ENCODE measurements around the gene IFNK. TPM values are rescaled to one million over a fixed set of nuclear protein-coding genes. Genes with fewer than 3 reads are reported as not detected.
A peak's percentile ranks its signal among the peaks of the same experiment; 100 is the strongest.

The IFNK gene
- total RNA-seq, 1 donor from 2014 or later: not detected

GRCh38 chr9:27561685-27562084 is 37.6 kb downstream of the IFNK start:
- ATAC-seq (ENCODE audit: low read depth): no peak
- intact Hi-C loops (cut with micrococcal nuclease): no loop called here
- H3K36me3 Mint-ChIP-seq (ENCODE audit: low read depth): peaks cover 37% of the 10 kb centered on the region

GRCh38 chr9:27563738-27564430 is 39.8 kb downstream of the IFNK start:
- Mint-ChIP-seq H3K36me3 (ENCODE audit: low read depth) (peaks cover 32% of the 10 kb centered on the region), H3K9me3 (no peaks in the 10 kb centered on the region), H3K27me3 (no peaks in the 10 kb centered on the region), H3K4me3 (peak overlapping the region; percentile 7), H3K4me1 (peaks cover 25% of the 10 kb centered on the region), H3K27ac (peak overlapping the region; percentile 79)
- intact Hi-C loops (cut with micrococcal nuclease): no loop called here
- ChIA-PET CTCF (no interaction called here), POLR2A (interaction anchor here (0.6 to 2.3 kb wide), 3 partner anchors 9 to 32 kb away, joined by 4 to 9 read pairs (median 6); partner anchors contain the start of gene C9orf72)
- TF ChIP-seq CTCF (IDR thresholded peaks at IDR 0.05): no peak
- ATAC-seq (ENCODE audit: low read depth) (no peak), DNase-seq (no peak)

More at GRCh38 chr9:27561685-27562084, 37.6 kb downstream of the IFNK start:
- no peak for TF ChIP-seq CTCF (IDR thresholded peaks at IDR 0.05)
- H3K27me3 Mint-ChIP-seq: no peaks in the 10 kb centered on the region
- POLR2A ChIA-PET: interaction anchor here (1.6 kb wide), 1 partner anchor 11 kb away, joined by 4 read pairs; the partner anchor contains the start of gene C9orf72
- no peak overlapping the region for H3K4me3 Mint-ChIP-seq
- no peak overlapping the region for H3K27ac Mint-ChIP-seq
- DNase-seq: no peak
- peaks cover 25% of the 10 kb centered on the region for H3K4me1 Mint-ChIP-seq
- CTCF ChIA-PET: interaction anchor here (1.4 to 1.8 kb wide), 2 partner anchors 32 to 230 kb away, joined by 3 to 4 read pairs; no protein-coding TSS in a partner anchor
- no peaks in the 10 kb centered on the region for H3K9me3 Mint-ChIP-seq

GRCh38 chr9:27564670-27565069 is 40.6 kb downstream of the IFNK start:
- POLR2A ChIA-PET: interaction anchor here (2.3 kb wide), 1 partner anchor 8 kb away, joined by 9 read pairs; the partner anchor contains the start of gene C9orf72
- peak overlapping the region; percentile 50 for H3K27ac Mint-ChIP-seq
- no peak for ATAC-seq (ENCODE audit: low read depth)
- peak overlapping the region; percentile 32 for H3K4me3 Mint-ChIP-seq
- no peak for DNase-seq
- H3K36me3 Mint-ChIP-seq (ENCODE audit: low read depth): peaks cover 27% of the 10 kb centered on the region
- intact Hi-C loops (cut with micrococcal nuclease): no loop called here
- TF ChIP-seq CTCF (IDR thresholded peaks at IDR 0.05): no peak
- H3K4me1 Mint-ChIP-seq: peaks cover 25% of the 10 kb centered on the region
- no peaks in the 10 kb centered on the region for H3K9me3 Mint-ChIP-seq
- CTCF ChIA-PET: no interaction called here
- H3K27me3 Mint-ChIP-seq: no peaks in the 10 kb centered on the region

GRCh38 chr9:27565696-27566095 is 41.6 kb downstream of the IFNK start:
- Mint-ChIP-seq H3K4me1 (peaks cover 25% of the 10 kb centered on the region), H3K27ac (no peak overlapping the region), H3K36me3 (ENCODE audit: low read depth) (peaks cover 23% of the 10 kb centered on the region), H3K27me3 (no peaks in the 10 kb centered on the region), H3K4me3 (no peak overlapping the region), H3K9me3 (no peaks in the 10 kb centered on the region)
- no peak for DNase-seq
- ChIA-PET CTCF (no interaction called here), POLR2A (no interaction called here)
- intact Hi-C loops (cut with micrococcal nuclease): no loop called here
- TF ChIP-seq CTCF (IDR thresholded peaks at IDR 0.05): no peak
- ATAC-seq (ENCODE audit: low read depth): no peak

- Mint-ChIP-seq H3K27ac (no peak overlapping the region), H3K9me3 (no peaks in the 10 kb centered on the region), H3K36me3 (ENCODE audit: low read depth) (peaks cover 19% of the 10 kb centered on the region), H3K4me1 (peaks cover 25% of the 10 kb centered on the region), H3K27me3 (no peaks in the 10 kb centered on the region), H3K4me3 (no peak overlapping the region)
- ATAC-seq (ENCODE audit: low read depth): no peak
- DNase-seq: no peak
- intact Hi-C loops (cut with micrococcal nuclease): no loop called here
- ChIA-PET POLR2A (no interaction called here), CTCF (no interaction called here)
- no peak for TF ChIP-seq CTCF (IDR thresholded peaks at IDR 0.05)
Measured at GRCh38 chr9:27566118-27566517, 42.0 kb downstream of the IFNK start.

Measured in activated B cell treated with CpG ODN at 0.5 μM for 24 hours (primary cell).